ENCODE measurements around the gene TAF3. TPM values are rescaled to one million over a fixed set of nuclear protein-coding genes. Genes with fewer than 3 reads are reported as not detected.

The TAF3 gene
- total RNA-seq, 1 donor from 2014 or later: 8.5 TPM

DNA sequence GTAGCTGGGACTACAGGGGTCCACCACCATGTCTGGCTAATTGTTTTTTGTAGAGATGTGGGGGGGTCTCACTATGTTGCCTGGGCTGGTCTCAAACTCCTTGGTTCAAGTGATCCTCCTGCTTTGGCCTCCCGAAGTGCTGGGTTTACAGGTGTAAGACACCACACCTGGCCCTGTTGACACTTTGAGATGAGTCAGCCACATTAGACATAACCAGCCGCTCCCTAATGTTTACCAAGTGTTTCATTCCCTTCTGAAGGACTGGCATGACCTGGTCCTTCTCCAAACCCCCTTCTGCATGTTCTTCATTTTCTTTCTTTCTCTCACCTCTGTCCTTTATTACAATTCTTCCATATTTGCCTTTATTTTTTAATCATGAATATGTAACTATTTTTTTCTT, 67.8 kb downstream of the TAF3 start:
- Histone ChIP-seq H3K27me3 (no peaks in the 10 kb centered on the region), H3K36me3 (no peaks in the 10 kb centered on the region), H3K4me3 (no peak overlapping the region), H3K4me1 (no peaks in the 10 kb centered on the region), H3K9me3 (no peaks in the 10 kb centered on the region), H3K27ac (no peak overlapping the region)
- no peak for DNase-seq (ENCODE audit: low spot score in 2 of 2)
- intact Hi-C loops (cut with DNase I): no loop called here
- no peak for TF ChIP-seq CTCF (IDR thresholded peaks at IDR 0.05)

- intact Hi-C loops (cut with DNase I): no loop called here
- no peak for DNase-seq (ENCODE audit: low spot score in 2 of 2)
- Histone ChIP-seq H3K4me1 (no peaks in the 10 kb centered on the region), H3K36me3 (no peaks in the 10 kb centered on the region), H3K27me3 (no peaks in the 10 kb centered on the region), H3K9me3 (no peaks in the 10 kb centered on the region), H3K27ac (no peak overlapping the region), H3K4me3 (no peak overlapping the region)
- no peak for TF ChIP-seq CTCF (IDR thresholded peaks at IDR 0.05)
These were observed 69.0 kb downstream of the TAF3 start for GRCh38 chr10:7887174-7887816.

- H3K4me3 ChIP-seq: no peak overlapping the region
- H3K27ac ChIP-seq: no peak overlapping the region
- H3K27me3 ChIP-seq: no peaks in the 10 kb centered on the region
- DNase-seq (ENCODE audit: low spot score in 2 of 2): no peak
- H3K36me3 ChIP-seq: no peaks in the 10 kb centered on the region
- no peaks in the 10 kb centered on the region for H3K9me3 ChIP-seq
- no peaks in the 10 kb centered on the region for H3K4me1 ChIP-seq
- TF ChIP-seq CTCF (IDR thresholded peaks at IDR 0.05): no peak
- intact Hi-C loops (cut with DNase I): no loop called here
These were observed 71.7 kb downstream of the TAF3 start for GRCh38 chr10:7889947-7890542.

GRCh38 chr10:7890781-7891180, 72.5 kb downstream of the TAF3 start:
- Histone ChIP-seq H3K4me3 (no peak overlapping the region), H3K9me3 (no peaks in the 10 kb centered on the region), H3K27me3 (no peaks in the 10 kb centered on the region), H3K36me3 (no peaks in the 10 kb centered on the region), H3K27ac (no peak overlapping the region), H3K4me1 (no peaks in the 10 kb centered on the region)
- TF ChIP-seq CTCF (IDR thresholded peaks at IDR 0.05): no peak
- no peak for DNase-seq (ENCODE audit: low spot score in 2 of 2)
- intact Hi-C loops (cut with DNase I): no loop called here

- Histone ChIP-seq H3K4me1 (no peaks in the 10 kb centered on the region), H3K27me3 (no peaks in the 10 kb centered on the region), H3K36me3 (peaks cover 0 to 3% of the 10 kb centered on the region in 2 donors), H3K9me3 (no peaks in the 10 kb centered on the region), H3K4me3 (no peak overlapping the region), H3K27ac (no peak overlapping the region)
- no peak for TF ChIP-seq CTCF (IDR thresholded peaks at IDR 0.05)
- intact Hi-C loops (cut with DNase I): no loop called here
- no peak for DNase-seq (ENCODE audit: low spot score in 2 of 2)
These were observed 73.3 kb downstream of the TAF3 start for GRCh38 chr10:7891634-7892033.

Measured in ascending aorta (tissue), 2 donors.